A549 (cell line): ENCODE results near the gene TBC1D23.

Experiments
- CHD2 ChIP-seq: fragments of 150-350 bp; IDR thresholded peaks from 2 replicates; pipeline ENCODE4 v1.6.1; 2014; ENCODE audit warnings: low read length; ENCODE audit not compliant: partially characterized antibody
- EHF ChIP-seq: fragments of 250-450 bp; sonication (Bioruptor Pico); IDR thresholded peaks from 2 replicates; pipeline ENCODE4 v1.5.0; 2020; ENCODE audit warnings: mild to moderate bottlenecking
- ESRRA ChIP-seq: fragments of 150-350 bp; IDR thresholded peaks from 2 replicates; pipeline ENCODE4 v1.6.1; 2014; ENCODE audit warnings: mild to moderate bottlenecking, low read length, borderline replicate concordance
- HOXB5 ChIP-seq: fragments of 250-450 bp; sonication (Bioruptor Pico); IDR thresholded peaks from 2 replicates; pipeline ENCODE4 v1.5.0; 2020; ENCODE audit warnings: mild to moderate bottlenecking, moderate library complexity
- KDM1A ChIP-seq: fragments of 200-600 bp; sonication (generic); IDR thresholded peaks from 2 replicates; pipeline ENCODE4 v1.6.1; 2016; ENCODE audit warnings: low read depth, mild to moderate bottlenecking
- MAFK ChIP-seq: fragments of 450-650 bp; IDR thresholded peaks from 2 replicates; pipeline ENCODE4 v1.6.1; 2014; ENCODE audit not compliant: partially characterized antibody
- POLR2A ChIP-seq: IDR thresholded peaks from 2 replicates; pipeline ENCODE4 v1.6.1; 2012; ENCODE audit warnings: mild to moderate bottlenecking, low read length
- RAD21 ChIP-seq, 2 experiments: fragments of >200 bp in 1 of 2; sonication (Bioruptor Twin) in 1 of 2; formaldehyde crosslinking in 1 of 2; IDR thresholded peaks in 1 of 2; conservative IDR thresholded peaks in 1 of 2; 2 replicates in 1 of 2; 3 replicates in 1 of 2; pipeline ENCODE4 v1.6.1; 2012 to 2018; ENCODE audit warnings: inconsistent platforms in 1 of 2
- RCOR1 ChIP-seq: fragments of 150-350 bp; IDR thresholded peaks from 2 replicates; pipeline ENCODE4 v1.6.1; 2014; ENCODE audit warnings: antibody characterized with exemption, low read length, low read depth
- TF ChIP-seq, protein P1 (sequence below): fragments of 150-350 bp; IDR thresholded peaks from 2 replicates; pipeline ENCODE4 v1.6.1; 2014; ENCODE audit warnings: low read depth, mild to moderate bottlenecking, low read length
- TF ChIP-seq, protein P2 (sequence below): fragments of 200-600 bp; sonication (generic); IDR thresholded peaks from 2 replicates; pipeline ENCODE4 v1.6.1; 2016; ENCODE audit warnings: antibody characterized with exemption, mild to moderate bottlenecking, moderate library complexity
- TF ChIP-seq, protein P3 (sequence below): fragments of >200 bp; sonication (Bioruptor Twin); formaldehyde crosslinking; IDR thresholded peaks from 3 replicates; pipeline ENCODE4 v1.5.1; 2016
- TF ChIP-seq, protein P4 (sequence below): fragments of >200 bp; sonication (Bioruptor Twin); formaldehyde crosslinking; IDR thresholded peaks from 3 replicates; pipeline ENCODE4 v1.6.1; 2016
- TF ChIP-seq, protein P5 (sequence below): IDR thresholded peaks from 2 replicates; pipeline ENCODE4 v1.6.1; 2012; ENCODE audit warnings: low read depth, borderline replicate concordance

DNA sequence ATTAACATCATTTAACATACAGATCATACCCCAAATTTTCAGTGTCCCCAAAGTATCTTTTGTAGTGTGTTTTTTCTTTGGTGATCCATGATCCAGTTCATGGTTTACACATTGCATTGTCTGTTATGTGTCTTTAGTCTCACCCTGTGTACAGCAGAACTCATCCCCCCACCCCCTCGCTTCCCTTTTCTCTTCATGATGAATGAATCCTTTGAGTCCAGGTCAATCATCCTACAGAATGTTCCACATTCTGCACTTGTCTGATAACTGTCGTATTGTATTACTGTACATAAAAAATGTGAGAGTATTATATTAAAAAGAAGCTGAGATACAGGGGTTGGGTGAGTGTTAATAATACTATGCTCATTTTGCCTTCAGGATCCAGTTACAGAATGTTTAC is 59.2 kb downstream of the TBC1D23 start:
- TF ChIP-seq, protein P1, sequence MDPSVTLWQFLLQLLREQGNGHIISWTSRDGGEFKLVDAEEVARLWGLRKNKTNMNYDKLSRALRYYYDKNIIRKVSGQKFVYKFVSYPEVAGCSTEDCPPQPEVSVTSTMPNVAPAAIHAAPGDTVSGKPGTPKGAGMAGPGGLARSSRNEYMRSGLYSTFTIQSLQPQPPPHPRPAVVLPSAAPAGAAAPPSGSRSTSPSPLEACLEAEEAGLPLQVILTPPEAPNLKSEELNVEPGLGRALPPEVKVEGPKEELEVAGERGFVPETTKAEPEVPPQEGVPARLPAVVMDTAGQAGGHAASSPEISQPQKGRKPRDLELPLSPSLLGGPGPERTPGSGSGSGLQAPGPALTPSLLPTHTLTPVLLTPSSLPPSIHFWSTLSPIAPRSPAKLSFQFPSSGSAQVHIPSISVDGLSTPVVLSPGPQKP, result no peak
- TF ChIP-seq RCOR1 (no peak), POLR2A (no peak), CHD2 (no peak), MAFK (no peak), ESRRA (no peak), KDM1A (no peak), EHF (CRISPR knock-in tag) (no peak), RAD21 (conservative IDR thresholded peaks at IDR 0.05 in 1 of 2, IDR thresholded peaks at IDR 0.05 in 1 of 2) (no peak), HOXB5 (CRISPR knock-in tag) (no peak)
- TF ChIP-seq, protein P2, sequence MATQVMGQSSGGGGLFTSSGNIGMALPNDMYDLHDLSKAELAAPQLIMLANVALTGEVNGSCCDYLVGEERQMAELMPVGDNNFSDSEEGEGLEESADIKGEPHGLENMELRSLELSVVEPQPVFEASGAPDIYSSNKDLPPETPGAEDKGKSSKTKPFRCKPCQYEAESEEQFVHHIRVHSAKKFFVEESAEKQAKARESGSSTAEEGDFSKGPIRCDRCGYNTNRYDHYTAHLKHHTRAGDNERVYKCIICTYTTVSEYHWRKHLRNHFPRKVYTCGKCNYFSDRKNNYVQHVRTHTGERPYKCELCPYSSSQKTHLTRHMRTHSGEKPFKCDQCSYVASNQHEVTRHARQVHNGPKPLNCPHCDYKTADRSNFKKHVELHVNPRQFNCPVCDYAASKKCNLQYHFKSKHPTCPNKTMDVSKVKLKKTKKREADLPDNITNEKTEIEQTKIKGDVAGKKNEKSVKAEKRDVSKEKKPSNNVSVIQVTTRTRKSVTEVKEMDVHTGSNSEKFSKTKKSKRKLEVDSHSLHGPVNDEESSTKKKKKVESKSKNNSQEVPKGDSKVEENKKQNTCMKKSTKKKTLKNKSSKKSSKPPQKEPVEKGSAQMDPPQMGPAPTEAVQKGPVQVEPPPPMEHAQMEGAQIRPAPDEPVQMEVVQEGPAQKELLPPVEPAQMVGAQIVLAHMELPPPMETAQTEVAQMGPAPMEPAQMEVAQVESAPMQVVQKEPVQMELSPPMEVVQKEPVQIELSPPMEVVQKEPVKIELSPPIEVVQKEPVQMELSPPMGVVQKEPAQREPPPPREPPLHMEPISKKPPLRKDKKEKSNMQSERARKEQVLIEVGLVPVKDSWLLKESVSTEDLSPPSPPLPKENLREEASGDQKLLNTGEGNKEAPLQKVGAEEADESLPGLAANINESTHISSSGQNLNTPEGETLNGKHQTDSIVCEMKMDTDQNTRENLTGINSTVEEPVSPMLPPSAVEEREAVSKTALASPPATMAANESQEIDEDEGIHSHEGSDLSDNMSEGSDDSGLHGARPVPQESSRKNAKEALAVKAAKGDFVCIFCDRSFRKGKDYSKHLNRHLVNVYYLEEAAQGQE, result no peak
- TF ChIP-seq, protein P3, sequence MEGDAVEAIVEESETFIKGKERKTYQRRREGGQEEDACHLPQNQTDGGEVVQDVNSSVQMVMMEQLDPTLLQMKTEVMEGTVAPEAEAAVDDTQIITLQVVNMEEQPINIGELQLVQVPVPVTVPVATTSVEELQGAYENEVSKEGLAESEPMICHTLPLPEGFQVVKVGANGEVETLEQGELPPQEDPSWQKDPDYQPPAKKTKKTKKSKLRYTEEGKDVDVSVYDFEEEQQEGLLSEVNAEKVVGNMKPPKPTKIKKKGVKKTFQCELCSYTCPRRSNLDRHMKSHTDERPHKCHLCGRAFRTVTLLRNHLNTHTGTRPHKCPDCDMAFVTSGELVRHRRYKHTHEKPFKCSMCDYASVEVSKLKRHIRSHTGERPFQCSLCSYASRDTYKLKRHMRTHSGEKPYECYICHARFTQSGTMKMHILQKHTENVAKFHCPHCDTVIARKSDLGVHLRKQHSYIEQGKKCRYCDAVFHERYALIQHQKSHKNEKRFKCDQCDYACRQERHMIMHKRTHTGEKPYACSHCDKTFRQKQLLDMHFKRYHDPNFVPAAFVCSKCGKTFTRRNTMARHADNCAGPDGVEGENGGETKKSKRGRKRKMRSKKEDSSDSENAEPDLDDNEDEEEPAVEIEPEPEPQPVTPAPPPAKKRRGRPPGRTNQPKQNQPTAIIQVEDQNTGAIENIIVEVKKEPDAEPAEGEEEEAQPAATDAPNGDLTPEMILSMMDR, result no peak
- TF ChIP-seq, protein P4, sequence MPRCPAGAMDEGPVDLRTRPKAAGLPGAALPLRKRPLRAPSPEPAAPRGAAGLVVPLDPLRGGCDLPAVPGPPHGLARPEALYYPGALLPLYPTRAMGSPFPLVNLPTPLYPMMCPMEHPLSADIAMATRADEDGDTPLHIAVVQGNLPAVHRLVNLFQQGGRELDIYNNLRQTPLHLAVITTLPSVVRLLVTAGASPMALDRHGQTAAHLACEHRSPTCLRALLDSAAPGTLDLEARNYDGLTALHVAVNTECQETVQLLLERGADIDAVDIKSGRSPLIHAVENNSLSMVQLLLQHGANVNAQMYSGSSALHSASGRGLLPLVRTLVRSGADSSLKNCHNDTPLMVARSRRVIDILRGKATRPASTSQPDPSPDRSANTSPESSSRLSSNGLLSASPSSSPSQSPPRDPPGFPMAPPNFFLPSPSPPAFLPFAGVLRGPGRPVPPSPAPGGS, result no peak
- TF ChIP-seq, protein P5, sequence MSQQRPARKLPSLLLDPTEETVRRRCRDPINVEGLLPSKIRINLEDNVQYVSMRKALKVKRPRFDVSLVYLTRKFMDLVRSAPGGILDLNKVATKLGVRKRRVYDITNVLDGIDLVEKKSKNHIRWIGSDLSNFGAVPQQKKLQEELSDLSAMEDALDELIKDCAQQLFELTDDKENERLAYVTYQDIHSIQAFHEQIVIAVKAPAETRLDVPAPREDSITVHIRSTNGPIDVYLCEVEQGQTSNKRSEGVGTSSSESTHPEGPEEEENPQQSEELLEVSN, result no peak
